HG03066 (cell line): Measurements from ENCODE around the gene GNA12.
"Not testable (repeated sequence)": the region's sequence is repeated elsewhere in the genome, so short reads cannot be mapped to it uniquely, and the experiment has no call there.

Experiments used
- ATAC-seq: cut with Tn5 transposase; IDR thresholded peaks from one replicate; pipeline ENCODE4 v1.9.1; 2021; ENCODE audit warnings: low read depth; ENCODE audit not compliant: unreplicated experiment

The GNA12 gene

DNA sequence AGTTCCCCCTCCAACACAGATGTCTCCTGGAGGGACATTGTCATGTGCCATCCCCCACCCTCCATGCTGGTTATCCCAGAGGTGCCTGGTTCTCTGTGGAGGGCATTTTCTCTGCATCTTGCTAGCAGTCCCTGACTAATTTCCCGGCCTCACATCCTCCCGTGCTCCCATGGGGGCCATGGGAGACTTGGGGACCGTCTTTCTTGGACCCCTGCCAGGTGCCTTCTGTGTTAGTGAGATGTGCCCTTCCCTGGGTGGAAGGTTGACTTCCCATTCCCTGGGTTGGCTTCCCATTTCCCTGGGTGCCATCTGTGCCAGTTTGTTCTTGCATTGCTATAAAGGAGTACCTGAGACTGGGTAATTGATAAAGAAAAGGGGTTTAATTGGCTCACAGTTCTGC is 22.5 kb upstream of the GNA12 start:
- ATAC-seq, result no peak

DNA sequence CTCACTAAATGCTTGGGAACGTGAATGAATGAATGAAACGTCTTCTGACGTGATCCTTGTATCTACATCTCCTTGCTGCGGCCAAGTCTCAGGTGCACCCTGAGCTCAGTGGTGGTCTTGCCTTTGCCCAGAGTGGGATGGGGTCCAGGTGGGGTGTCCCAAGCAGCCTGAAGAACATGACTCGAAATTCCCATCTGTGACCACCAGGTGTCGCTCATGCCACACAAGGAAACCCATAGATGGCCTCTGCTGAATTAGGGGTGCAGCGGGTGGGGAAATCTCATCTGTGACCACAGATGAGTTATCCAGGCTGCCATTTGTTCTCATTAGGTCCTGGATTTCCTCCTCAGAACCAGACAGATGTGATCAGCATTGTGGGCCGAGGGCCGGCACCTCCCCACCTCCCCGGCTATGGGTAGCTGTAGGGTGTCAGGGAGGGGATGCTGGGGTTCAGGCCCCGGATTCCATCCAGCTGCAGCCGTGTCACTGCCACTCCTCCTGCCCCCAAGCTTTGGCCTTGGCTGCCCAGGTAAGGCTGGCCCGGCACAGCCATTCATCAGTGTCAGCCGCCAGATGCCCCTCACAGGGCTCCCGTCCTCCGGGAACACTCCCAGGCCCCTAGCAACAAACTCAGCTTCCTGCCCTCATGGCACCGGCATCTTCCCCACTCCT is 21.0 kb upstream of the GNA12 start:
- ATAC-seq, result peak; percentile 36

DNA sequence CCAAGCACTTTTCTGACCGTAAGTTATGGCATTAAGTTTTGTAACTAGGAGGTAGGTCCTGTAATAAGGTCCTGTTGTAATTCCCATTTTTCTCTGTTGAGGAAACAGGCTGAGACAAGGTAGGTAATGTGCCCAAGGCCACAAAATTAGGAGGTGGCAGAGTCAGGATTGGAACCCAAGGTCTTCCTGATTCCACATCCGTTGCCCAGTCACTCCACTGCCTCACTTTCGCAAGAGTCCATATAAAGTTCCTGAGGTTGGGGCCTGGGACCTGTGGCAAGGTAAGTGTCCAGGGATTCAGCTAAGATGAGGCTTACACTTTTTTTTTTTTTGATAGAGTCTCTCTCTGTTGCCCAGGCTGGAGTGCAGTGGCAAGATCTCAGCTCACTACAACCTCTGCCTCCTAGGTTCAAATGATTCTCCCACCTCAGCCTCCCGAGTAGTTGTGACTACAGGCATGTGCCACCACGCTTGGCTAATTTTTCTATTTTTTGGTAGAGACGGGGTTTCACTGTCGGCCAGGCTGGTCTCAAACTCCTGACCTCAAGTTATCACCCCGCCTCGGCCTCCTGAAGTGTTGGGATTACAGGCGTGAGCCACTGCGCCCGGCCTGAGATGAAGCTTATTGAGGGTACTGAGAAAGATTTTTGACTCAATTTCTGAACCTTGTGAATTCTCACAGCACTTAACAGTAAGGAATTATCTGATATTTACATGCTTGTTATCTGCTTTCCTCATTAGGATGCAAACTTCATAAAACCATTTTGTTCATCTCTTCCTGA is 20.3 kb upstream of the GNA12 start:
- no peak for ATAC-seq

DNA sequence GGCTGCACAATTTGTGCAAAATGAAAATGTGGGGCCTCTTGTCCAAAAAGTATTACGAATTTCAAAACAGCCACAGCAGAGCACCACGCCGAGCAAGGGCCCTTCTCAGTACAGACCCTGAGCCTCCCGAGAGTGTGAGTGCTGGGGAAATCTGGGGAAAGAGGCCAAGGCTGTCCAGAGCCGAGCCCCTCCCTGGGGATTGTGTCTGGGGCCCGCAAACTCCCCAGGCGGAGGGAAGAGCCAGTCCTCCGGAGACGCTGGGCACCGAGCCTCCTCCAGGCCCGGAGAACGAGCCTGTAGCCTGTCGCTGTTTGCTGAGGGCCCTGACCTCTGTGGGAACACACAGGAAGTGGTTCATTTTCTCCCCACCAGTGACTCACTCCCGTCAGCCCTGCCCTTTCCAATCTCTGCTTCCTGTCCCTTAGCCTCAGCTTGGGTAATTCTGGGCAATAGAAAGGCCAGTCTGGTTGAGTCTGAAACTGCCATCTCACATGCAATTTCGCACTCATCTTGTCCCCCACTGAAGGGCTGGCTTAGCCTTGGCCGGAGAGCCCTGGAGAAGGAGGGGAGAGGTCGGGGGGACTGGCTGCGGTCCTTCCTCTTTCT is 19.5 kb upstream of the GNA12 start:
- ATAC-seq, result peak; percentile 94

DNA sequence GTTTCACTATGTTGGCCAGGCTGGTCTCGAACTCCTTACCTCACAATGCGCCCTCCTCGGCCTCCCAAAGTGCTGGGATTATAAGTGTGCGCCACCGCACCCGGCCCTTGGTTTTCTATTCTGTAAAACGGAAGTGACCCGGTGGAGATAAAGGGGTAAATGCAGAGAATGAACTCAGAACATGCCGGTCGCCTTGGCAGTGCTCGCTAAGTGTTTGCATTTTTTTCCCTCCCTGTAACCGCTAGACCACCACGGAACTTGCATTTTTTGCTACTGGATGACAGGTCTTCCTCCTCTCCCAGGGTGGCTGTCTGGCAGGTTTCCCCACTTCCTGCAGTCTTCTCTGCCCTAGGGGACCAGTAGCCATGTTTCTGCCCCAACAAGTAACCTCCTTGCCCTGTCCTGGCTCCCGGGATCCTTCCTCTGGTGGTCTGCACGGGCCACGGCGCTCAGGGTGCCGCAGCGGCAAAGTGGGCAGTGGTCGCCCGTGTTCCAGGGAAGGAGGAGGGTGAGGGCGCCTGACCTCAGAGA is 18.8 kb upstream of the GNA12 start:
- ATAC-seq, result no peak

DNA sequence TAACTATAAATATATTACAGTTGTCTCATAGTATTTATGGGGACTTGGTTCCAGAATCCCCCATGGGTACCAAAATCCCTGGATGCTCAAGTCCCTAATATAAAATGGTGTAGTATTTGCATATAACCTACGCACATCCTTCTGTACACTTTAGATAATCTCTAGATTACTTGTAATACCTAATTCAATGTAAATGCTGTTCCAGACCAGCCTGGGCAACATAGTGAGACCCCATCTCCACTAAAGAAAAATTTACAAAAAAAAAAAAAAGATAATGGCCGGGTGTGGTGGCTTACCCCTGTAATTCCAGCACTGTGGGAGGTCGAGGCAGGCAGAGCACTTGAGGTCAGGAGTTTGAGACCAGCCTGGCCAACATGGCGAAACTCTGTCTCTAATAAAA is 17.4 kb upstream of the GNA12 start:
- no peak for ATAC-seq

DNA sequence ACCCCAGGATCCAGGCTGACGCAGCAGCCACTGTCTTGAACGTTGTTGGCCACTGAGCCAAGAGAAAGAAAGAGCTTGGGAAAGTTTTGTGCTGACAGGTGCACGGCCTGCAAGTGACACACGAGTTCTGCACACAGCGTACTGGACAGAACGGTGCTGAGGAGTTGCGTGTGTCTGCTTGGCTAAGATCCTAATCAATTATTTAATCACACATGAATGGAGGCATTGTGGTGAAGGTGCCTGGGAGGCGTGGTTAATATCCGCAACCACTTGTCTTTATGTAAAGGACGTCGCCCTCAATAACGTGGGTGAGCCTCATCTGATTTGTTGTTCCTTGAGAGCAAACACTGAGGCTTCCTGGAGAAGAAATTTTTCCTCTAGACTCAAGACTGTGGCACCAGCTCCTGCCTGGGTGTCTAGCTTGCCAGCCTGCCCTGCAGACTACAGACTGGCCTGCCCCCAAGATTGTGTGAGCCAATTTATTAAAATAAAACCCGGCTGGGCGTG is 16.6 kb upstream of the GNA12 start:
- ATAC-seq, result no peak

DNA sequence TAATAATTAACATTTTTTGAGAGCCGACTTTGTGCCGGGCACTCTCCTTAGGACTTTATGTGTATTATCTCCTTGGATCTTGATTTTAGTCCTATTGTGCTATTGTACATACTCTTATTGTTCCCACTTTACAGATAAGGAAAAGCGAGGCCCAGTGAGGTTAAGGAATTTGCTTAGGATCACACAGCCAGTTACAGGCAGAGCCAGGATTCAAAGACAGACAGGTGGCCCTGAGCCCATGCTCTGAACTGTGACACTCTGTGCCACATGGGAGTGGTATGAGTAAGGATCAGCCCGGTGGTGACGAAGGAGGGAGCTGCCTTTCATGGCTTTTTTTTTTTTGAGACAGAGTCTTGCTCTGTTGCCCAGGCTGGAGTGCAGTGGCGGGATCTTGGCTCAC is 15.8 kb upstream of the GNA12 start:
- no peak for ATAC-seq

DNA sequence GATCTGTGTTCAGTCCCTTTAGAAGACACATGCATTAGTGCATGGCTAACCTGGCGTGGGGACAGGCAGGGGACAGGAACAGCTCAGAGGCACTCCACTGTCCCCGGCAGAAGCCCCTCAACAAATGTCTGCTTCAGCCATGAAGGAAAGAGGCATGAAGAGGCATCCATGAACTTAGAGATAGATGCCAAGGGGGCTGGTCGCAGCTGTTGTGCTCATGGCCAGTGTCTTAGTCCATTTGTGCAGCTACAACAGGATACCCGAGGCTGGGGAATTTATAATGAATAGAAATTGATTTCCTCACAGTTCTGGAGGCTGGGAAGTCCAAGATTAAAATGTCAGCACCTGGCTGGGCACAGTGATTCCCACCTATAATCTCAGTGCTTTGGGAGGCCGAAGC is 14.5 kb upstream of the GNA12 start:
- ATAC-seq, result no peak

DNA sequence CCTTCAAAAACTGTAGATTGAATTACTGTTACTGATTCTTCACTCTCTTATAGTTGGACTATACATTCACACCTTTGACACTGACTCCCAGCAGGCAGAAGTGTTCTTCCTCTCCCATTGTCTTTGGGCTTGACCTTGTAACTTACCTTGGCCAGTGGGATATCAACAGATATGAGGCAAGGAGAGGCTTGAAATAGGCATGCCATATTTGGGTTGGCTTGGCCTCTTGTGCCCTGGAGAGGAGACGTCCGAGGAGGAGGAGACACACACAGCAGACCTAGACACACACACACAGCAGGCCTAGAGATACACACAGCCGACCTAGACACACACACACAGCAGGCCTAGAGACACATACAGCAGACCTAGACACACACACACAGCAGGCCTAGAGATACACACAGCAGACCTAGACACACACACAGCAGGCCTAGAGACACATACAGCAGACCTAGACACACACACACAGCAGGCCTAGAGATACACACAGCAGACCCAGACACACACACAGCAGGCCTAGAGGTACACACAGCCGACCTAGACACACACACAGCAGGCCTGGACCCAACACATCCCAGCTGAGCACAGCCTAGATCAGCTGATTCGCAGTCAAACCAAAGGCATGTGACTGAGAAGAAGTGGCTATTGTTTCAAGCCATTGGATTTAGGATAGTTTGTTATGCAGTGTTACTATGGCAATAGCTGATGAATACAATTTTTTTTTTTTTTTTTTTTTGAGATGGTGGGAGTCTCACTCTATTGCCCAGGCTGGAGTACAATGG is 12.5 kb upstream of the GNA12 start:
- no peak for ATAC-seq

DNA sequence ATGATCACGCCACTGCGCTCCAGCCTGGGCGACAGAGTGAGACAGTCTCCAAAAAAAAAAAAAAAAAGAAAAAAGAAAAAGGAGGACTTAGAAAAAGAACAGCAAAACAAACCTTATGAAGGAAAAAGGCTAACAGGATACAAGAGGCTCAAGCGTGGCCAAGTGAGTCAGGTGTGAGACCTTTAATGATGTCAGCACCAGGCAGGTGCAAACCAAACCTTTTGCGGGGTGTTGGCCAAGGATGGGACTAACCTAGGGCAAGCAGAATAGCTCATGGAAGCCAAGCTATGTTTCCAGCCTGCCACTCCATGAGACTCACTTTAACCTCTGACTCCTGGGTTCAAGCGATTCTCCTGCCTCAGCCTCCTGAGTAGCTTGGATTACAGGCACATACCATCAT is 11.3 kb upstream of the GNA12 start:
- ATAC-seq, result no peak

DNA sequence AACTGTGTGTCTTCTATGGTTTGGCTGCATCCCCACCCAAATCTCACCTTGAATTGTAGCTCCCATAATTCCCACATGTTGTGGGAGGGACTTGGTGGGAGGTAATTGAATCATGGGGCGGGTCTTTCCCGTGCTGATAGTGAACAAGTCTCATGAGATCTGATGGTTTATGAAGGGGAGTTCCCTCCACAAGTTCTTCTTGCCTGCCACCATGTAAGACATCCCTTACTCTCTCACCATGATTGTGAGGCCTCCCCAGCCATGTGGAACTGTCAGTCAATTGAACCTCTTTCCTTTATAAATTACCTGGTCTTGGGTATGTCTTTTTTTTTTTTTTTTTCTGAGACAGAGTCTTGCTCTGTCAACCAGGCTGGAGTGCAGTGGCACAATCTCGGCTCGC is 9.4 kb upstream of the GNA12 start:
- ATAC-seq, result not testable (repeated sequence)

DNA sequence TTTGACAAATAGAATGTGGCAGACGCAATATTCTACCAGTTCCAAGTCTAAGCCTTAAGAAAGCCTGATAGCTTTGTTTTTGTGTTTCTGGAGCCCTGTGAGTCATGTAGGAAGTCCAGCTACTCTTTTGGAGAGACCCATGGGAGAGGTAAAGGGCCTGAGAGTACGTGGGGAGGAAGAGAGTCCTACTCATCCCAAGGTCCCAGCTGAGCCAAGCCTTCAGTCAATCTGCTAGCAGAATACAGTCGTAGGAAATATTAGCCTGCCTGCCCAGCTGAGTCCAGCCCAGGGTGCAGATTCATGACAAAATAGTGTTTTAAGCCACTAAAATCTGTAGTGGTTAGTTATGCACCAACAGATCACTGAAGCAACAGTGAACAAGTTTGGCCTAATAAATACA is 9.0 kb upstream of the GNA12 start:
- no peak for ATAC-seq

DNA sequence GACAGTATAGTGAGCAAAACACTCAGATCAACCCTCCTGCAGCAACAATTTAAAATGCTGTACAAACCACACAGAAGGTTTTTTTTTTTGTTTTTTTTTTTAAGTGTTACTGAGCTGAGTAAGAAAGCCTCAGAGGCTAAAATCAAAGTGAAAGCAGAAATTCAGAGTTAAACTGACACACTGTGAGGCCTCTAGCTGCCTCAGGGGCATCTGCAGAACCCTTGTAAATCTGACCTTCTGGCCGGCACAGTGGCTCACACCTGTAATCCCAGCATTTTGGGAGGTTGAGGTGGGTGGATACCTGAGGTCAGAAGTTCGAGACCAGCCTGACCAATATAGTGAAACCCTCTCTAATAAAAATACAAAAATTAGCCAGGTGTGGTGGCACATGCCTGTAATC is 7.4 kb upstream of the GNA12 start:
- ATAC-seq, result no peak

DNA sequence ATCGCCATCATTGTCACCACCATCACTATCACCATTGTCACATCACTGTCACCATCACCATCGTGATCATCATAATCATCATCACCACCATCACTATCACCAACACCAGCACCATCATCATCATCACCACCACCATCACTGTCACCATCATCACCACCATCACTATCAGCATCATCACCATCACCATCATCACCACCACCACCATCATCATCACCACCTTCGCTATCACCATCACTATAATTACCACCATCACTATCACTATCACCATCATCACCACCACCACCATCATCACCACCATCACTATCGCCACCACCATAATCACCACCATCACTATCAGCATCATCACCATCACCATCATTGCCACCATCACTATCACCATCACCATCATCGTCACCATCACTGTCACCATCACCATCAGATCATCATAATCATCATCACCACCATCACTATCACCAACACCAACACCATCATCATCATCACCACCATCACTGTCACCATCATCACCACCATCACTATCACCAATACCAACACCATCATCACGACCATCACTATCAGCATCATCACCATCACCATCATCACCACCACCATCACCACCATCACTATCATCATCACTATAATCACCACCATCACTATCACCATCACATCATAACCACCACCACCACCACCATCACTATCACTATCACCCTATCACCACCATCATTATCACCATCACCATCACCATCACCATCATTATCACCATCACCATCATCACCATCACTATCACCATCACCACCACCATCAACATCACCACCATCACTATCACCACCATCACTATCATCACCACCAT is 6.0 kb upstream of the GNA12 start:
- ATAC-seq, result no peak

DNA sequence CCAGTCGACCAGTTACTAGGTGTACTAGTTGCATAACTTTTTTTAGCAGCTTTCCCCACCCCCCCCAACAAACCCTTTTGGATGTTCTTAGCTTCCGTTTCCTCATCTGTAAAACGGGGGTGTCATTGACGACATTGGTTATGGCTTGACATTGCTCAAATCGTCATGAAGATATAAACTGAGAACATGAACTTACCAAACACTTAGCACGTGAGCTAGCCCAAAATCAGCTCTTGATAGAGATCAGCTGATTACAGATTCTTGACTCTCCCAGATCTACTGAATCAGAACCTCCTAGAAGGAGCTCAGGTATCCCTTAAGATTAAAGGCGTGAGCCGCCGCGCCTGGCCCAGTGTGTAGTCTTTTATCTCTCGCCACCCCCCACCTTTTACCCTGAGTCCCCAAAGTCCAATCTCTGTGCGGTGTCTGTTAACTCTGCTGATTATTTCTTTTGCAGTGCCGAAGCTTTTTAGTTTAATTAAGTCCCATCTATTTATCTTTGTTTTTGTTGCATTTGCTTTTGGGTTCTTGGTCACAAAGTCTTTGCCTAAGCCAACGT is 1.0 kb upstream of the GNA12 start:
- no peak for ATAC-seq

DNA sequence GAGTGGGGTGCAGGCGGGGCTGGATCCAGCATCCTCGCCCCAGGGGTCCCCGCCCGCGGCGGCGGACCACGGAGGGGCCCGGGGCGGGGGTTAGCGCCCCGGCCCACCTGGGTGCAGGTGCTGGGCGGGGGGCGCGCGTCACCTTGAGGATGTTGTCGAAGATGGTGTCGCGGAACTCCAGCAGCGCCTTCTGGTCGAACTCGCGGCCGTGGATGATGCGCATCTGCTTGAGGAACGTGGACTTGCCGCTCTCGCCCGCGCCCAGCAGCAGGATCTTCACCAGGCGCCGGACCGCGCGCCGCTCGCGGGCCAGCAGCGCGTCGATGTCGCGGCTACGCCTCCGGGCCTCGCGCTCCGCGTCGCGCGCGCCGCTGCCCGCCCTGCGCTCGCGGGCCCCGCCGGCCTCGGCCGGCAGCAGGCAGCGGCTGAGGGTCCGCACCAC is 376 bp downstream of the GNA12 start:
- ATAC-seq, result peak; percentile 13

DNA sequence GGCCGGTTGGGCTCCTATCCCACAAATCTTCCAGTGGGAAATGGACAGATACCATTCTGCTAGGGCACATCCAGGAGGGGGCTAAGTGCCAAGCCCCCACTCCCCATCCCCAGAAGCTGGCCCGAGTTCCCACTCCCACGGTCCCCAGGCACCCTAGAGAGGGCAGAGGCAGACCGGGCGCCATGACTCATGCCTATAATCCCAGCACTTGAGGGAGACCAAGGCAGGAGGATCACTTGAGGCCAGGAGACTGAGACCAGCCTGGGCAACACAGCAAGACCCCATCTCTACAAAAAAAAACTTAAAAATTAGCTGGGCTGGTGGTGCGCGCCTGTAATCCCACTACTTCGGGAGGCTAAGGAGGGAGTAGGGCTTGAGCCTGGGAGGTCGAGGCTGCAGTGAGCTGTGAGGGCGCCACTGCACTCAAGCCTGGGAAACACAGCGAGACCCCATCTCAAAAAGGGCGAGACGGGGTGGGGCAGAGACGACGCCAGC is 870 bp downstream of the GNA12 start:
- ATAC-seq, result no peak

DNA sequence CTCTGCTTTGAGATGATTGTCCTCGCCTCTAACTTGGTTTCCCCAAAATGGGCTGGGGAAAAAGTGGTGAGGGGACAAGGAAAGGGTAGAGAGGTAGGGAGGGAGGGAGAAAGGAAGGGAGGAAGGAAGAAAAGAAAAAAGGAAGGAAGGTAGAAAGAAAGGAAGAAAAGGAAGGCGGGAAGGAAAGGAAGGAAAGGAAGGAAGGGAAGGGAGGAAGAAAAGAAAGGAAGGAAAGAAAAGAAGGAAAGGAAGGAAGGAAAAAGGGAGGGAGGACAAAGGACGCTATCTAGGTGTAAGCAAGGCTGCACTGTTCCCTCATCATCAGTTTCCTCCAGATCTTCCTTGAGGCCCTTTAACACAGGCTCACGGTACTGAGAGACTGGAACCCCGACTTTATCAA is 2.2 kb downstream of the GNA12 start:
- ATAC-seq, result no peak
